DOHH2 (cell line): ENCODE results near the gene PHC2.

Experiments
- H3F3A ChIP-seq: fragments of 200-600 bp; sonication (generic), shearing (Covaris generic); 2 replicates; pipeline ENCODE4 v1.6.0; 2016; ENCODE audit warnings: antibody characterized with exemption, mild to moderate bottlenecking; ENCODE audit not compliant: control insufficient read depth, insufficient read depth
- H3K27ac ChIP-seq: fragments of 200-600 bp; sonication (generic); 2 replicates; pipeline ENCODE4 v1.5.1; 2014; ENCODE audit warnings: low read depth, mild to moderate bottlenecking, low read length, moderate library complexity
- H3K27me3 ChIP-seq: fragments of 200-600 bp; sonication (generic); 2 replicates; pipeline ENCODE4 v1.6.1; 2014; ENCODE audit warnings: mild to moderate bottlenecking, low read length, mixed read lengths; ENCODE audit not compliant: control insufficient read depth
- H3K36me3 ChIP-seq: fragments of 200-600 bp; sonication (generic); 2 replicates; pipeline ENCODE4 v1.6.1; 2014; ENCODE audit warnings: mild to moderate bottlenecking, low read length, moderate library complexity, mixed read lengths; ENCODE audit not compliant: control insufficient read depth
- H3K4me1 ChIP-seq: fragments of 200-600 bp; sonication (generic); 2 replicates; pipeline ENCODE4 v1.6.1; 2014; ENCODE audit warnings: mild to moderate bottlenecking, low read length, mixed read lengths; ENCODE audit not compliant: control insufficient read depth
- H3K4me2 ChIP-seq: fragments of 200-600 bp; sonication (generic); 2 replicates; pipeline ENCODE4 v1.6.0; 2014; ENCODE audit warnings: mild to moderate bottlenecking, low read length, moderate library complexity
- H3K4me3 ChIP-seq: fragments of 200-600 bp; sonication (generic); 2 replicates; pipeline ENCODE4 v1.5.1; 2014; ENCODE audit warnings: mild to moderate bottlenecking, low read length, mixed read lengths
- H3K79me2 ChIP-seq: fragments of 200-600 bp; sonication (generic); 2 replicates; pipeline ENCODE4 v1.6.1; 2014; ENCODE audit warnings: mild to moderate bottlenecking, low read length, mixed read lengths; ENCODE audit not compliant: control insufficient read depth
- H3K9me2 ChIP-seq: fragments of 200-600 bp; sonication (generic); replicated peaks from 2 replicates; pipeline ENCODE4 v1.6.1; 2014; ENCODE audit warnings: mild to moderate bottlenecking, low read length, mixed read lengths; ENCODE audit not compliant: control insufficient read depth
- H3K9me3 ChIP-seq: fragments of 200-600 bp; sonication (generic); 2 replicates; pipeline ENCODE4 v1.6.1; 2014; ENCODE audit warnings: antibody characterized with exemption, low read length, mixed read lengths; ENCODE audit not compliant: control insufficient read depth, insufficient read depth
- H4K20me1 ChIP-seq: fragments of 200-600 bp; sonication (generic); 2 replicates; pipeline ENCODE4 v1.6.0; 2014; ENCODE audit warnings: low read depth, mild to moderate bottlenecking, antibody characterized with exemption, low read length, moderate library complexity; ENCODE audit not compliant: control insufficient read depth, insufficient read depth
- CTCF ChIP-seq: fragments of 200-600 bp; sonication (generic); IDR thresholded peaks from one replicate; pipeline ENCODE4 v1.5.1; 2014; ENCODE audit warnings: antibody characterized with exemption, mild to moderate bottlenecking, low read depth, low read length; ENCODE audit not compliant: poor library complexity, severe bottlenecking
- EZH2phosphoT487 ChIP-seq: fragments of 200-600 bp; sonication (generic); IDR thresholded peaks from 2 replicates; pipeline ENCODE4 v1.6.1; 2017; ENCODE audit warnings: borderline replicate concordance, mild to moderate bottlenecking, antibody characterized with exemption, low read length, moderate library complexity, mixed read lengths

The PHC2 gene

GRCh38 chr1:33286451-33287185 is 144.3 kb downstream of the PHC2 start:
- no peaks in the 10 kb centered on the region for H4K20me1 ChIP-seq
- H3K27ac ChIP-seq = no peak overlapping the region
- no peak overlapping the region for H3K4me2 ChIP-seq
- H3F3A ChIP-seq = no peaks in the 10 kb centered on the region
- TF ChIP-seq CTCF (no peak), EZH2phosphoT487 (no peak)
- no peak overlapping the region for H3K4me3 ChIP-seq
- peaks cover 8% of the 10 kb centered on the region for H3K36me3 ChIP-seq
- no peaks in the 10 kb centered on the region for H3K9me3 ChIP-seq
- no peaks in the 10 kb centered on the region for H3K9me2 ChIP-seq
- no peaks in the 10 kb centered on the region for H3K4me1 ChIP-seq
- no peaks in the 10 kb centered on the region for H3K79me2 ChIP-seq
- no peaks in the 10 kb centered on the region for H3K27me3 ChIP-seq

GRCh38 chr1:33284049-33284448 is 146.8 kb downstream of the PHC2 start:
- Histone ChIP-seq H3K79me2 (no peaks in the 10 kb centered on the region), H3K4me3 (no peak overlapping the region), H3K27me3 (no peaks in the 10 kb centered on the region), H3K9me3 (no peaks in the 10 kb centered on the region), H3K4me1 (no peaks in the 10 kb centered on the region), H3K4me2 (no peak overlapping the region), H3F3A (no peaks in the 10 kb centered on the region), H4K20me1 (no peaks in the 10 kb centered on the region), H3K27ac (no peak overlapping the region), H3K9me2 (no peaks in the 10 kb centered on the region), H3K36me3 (peaks cover 16% of the 10 kb centered on the region)
- no peak for TF ChIP-seq CTCF
- no peak for TF ChIP-seq EZH2phosphoT487

GRCh38 chr1:33282791-33283190 is 148.1 kb downstream of the PHC2 start:
- Histone ChIP-seq H3K79me2 (no peaks in the 10 kb centered on the region), H3K27me3 (no peaks in the 10 kb centered on the region), H4K20me1 (no peaks in the 10 kb centered on the region), H3K27ac (no peak overlapping the region), H3K4me1 (no peaks in the 10 kb centered on the region), H3K4me3 (no peak overlapping the region), H3K9me3 (no peaks in the 10 kb centered on the region), H3K4me2 (no peak overlapping the region), H3K36me3 (peaks cover 16% of the 10 kb centered on the region), H3K9me2 (no peaks in the 10 kb centered on the region), H3F3A (no peaks in the 10 kb centered on the region)
- no peak for TF ChIP-seq CTCF
- no peak for TF ChIP-seq EZH2phosphoT487
